NOMO-1 (cell line): ENCODE measurements around the gene SDR39U1.
"Not testable (repeated sequence)": the region's sequence is repeated elsewhere in the genome, so short reads cannot be mapped to it uniquely, and the experiment has no call there.

Source experiments
- DNase-seq, 2 experiments: peaks; one replicate each; lab custom pipeline; 2025; ENCODE audit not compliant: unreplicated experiment in 2 of 2; lab: John Stamatoyannopoulos, UW

The SDR39U1 gene, protein sequence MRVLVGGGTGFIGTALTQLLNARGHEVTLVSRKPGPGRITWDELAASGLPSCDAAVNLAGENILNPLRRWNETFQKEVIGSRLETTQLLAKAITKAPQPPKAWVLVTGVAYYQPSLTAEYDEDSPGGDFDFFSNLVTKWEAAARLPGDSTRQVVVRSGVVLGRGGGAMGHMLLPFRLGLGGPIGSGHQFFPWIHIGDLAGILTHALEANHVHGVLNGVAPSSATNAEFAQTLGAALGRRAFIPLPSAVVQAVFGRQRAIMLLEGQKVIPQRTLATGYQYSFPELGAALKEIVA

DNA sequence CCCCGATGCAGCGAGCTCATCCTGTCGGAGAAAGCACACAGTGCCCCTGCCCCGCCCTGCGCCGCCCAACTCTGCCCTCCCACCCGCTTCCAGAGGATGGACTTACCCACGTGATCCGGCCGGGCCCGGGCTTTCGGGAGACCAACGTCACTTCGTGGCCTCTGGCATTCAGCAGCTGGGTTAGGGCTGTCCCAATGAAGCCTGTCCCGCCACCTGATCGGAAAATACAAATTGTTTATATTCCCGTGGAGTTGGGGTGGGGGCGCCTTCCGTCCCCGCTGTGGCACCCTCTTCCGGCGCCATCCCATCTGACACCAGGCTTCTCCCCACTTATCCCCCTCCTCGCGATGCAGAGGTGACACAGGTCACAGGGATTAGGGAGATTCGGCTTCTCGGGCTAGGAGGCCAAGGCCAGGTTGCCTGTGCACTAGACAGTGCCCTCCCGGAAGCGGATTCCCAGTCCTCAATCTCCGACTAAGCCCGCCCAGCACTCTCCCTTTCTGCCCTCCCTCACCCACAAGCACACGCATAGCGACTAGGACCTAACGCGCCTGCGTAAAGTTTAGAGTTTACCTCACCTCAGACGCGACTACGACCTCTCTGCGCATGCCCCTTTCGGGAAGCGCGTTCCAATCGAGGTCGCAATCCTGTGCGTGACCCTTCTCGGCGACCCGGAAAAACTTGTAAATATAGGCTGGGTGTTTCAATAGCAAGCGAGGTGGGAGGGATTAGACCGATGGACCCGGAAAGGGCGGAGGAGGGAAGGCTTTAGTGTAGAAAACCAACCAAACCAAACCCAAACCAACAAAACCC, at the start of gene SDR39U1:
TSS of gene SDR39U1 (minus strand) at position 537 of the 813 bp plus-strand sequence. CDS start at position 530, 7 bp downstream.
- peak; percentile 99 for DNase-seq

DNA sequence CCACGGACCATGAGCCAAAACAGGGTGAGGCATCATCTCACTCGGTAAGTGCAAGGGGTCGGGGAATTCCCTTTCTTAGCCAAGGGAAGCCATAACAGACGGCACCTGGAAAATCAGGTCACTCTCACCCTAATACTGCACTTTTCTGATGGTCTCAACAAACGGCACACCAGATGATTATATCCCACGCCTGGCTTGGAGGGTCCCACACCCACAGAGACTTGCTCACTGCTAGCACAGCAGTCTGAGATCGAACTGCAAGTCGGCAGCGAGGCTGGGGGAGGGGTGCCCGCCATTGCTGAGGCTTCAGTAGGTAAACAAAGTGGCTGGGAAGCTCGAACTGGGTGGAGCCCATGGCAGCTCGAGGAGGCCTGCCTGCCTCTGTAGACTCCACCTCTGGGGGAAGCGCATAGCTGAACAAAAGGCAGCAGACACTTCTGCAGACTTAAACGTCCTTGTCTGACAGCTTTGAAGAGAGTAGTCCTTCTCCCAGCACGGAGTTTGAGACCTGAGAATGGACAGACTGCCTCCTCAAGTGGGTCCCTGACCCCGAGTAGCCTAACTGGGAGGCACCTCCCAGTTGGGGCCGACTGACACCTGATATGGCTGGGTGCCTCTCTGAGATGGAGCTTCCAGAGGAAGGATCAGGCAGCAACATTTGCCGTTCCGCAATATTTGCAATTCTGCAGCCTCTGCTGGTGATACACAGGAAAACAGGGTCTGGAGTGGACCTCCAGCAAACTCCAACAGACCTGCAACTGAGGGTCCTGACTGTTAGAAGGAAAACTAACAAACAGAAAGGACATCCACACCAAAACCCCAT, 49.2 kb upstream of the SDR39U1 start:
- not testable (repeated sequence) for DNase-seq

GRCh38 chr14:24483604-24484252, 41.2 kb upstream of the SDR39U1 start:
- DNase-seq, result peak; percentile 57 to 86

GRCh38 chr14:24482699-24483303, 40.2 kb upstream of the SDR39U1 start:
- DNase-seq, result peak; percentile 7 to 47

DNA sequence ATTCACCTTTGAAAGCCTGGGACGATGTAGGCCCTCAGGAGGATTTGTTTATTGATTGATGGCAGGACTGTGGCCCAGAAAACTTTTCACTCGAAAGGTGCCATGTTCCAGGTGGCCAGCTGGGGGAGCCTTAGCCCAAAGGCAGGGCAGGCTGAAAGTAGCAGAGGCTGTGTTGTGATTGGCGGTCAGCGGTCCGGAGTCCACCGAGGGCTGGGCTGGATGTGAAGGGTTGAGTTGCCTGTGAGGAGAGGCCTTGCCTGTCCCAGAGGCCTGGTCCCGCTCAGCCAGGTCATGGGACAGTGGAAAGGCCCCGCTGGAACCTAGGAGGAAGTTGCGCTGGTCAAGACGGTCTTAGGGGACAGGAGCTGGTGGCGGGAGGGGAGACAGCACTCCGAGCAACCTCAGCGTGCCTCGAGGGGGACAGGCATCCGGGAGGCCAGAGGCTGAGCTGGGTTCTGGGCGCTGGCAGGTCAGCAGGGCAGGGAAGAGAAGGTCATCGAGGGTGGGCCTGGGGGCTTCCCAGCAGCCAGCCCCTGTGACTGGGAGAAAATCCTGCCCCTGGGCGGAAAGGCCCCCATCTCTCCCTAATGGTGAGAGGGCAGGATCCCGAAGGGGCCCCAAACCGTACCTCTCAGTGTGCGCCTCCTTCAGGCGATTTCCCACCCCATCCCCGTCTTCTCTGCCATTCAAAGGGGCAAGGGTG, 39.2 kb upstream of the SDR39U1 start:
- peak; percentile 34 to 40 for DNase-seq

DNA sequence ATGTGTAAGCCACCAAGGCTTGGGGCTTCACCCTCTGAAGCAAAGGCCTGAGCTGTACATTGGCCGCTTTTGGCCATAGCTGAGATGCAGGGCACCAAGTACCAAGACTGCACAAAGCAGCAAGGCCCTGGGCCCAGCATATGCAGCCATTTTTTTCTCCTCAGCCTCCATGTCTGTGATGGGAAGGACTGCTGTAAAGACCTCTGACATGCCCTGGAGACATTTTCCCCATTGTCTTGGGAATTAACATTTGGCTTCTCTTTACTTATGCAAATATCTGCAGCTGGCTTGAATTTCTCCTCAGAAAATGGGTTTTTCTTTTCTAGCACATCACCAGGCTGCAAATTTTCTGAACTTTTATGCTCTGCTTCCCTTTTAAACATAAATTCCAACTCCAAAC, 37.4 kb upstream of the SDR39U1 start:
- not testable (repeated sequence) for DNase-seq

GRCh38 chr14:24475261-24475660, 32.7 kb upstream of the SDR39U1 start:
- DNase-seq, result no peak

GRCh38 chr14:24473211-24473610, 30.6 kb upstream of the SDR39U1 start:
- DNase-seq, result no peak

DNA sequence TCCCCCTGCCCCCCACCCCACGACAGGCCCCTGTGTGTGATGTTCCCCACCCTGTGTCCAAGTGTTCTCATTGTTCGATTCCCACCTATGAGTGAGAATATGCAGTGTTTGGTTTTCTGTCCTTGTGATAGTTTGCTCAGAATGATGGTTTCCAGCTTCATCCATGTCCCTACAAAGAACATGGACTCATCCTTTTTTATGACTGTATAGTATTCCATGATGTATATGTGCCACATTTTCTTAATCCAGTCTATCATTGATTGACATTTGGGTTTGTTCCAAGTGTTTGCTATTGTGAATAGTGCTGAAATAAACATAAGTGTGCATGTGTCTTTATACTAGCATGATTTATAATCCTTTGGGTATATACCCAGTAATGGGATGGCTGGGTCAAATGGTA, 27.9 kb upstream of the SDR39U1 start:
- not testable (repeated sequence) for DNase-seq

DNA sequence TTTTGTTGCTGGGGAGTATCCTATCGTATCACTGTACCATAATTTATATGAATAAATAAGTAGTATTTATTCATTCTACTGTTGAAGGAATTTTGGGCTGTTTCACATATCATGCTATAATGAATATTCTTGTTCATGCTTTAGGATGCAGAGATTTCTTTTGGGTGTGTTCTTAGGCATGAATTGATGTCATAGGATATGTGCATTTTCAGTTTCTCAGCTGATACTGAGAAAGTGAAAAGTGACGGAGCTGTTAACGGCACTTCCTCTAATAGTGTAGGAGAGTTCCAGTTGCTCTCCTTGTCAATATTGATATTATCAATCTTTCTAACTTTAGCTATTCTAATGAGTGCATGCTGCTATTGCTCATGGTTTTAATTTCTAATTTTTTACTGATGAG, 23.2 kb upstream of the SDR39U1 start:
- DNase-seq, result no peak

- no peak for DNase-seq
Observed at GRCh38 chr14:24465368-24465767, 22.8 kb upstream of the SDR39U1 start.

- no peak for DNase-seq
Observed at GRCh38 chr14:24463884-24464785, 21.6 kb upstream of the SDR39U1 start.

DNA sequence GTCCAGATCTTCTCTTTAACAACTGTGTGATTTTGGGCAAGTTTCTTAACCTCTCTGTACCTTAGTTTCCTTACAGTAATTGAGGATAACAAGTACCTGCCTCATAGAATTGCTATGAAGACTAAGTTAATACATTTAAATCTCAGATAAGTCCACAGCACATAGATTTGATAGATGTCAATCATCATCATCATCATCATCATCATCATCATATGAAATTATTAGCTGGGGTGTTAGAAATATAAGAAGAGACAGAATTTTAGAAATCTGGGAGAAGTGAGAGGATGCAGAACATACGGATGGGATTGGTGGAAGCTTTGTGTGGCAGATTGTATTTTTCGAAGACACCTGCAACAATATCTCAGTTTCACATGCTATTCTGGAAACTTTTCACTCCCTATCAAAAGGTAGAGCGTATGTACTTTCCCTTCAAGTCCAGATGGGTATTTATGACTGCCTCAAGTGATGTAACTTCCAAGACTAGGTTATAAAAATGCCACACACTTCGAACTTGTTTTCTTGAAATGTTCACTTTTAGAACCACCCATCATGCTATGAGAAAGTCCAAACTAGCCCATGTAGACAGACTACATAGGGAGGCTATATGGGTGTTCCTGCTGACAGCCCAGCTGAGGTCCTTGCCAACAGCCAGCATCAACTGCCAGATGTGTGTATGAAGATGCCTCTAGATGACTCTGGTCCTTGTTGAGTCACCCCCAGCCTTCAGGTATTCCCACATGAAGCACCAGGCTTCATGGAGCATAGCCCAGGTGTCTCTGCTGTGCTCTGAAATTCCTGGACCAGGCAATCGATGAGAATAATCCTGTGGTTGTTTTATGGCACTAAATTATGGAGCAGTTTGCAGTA, 20.7 kb upstream of the SDR39U1 start:
- no peak for DNase-seq

GRCh38 chr14:24461336-24461735, 18.8 kb upstream of the SDR39U1 start:
- no peak for DNase-seq

GRCh38 chr14:24459331-24459730, 16.8 kb upstream of the SDR39U1 start:
- no peak for DNase-seq

- no peak for DNase-seq
Observed at GRCh38 chr14:24458736-24459135, 16.2 kb upstream of the SDR39U1 start.

DNA sequence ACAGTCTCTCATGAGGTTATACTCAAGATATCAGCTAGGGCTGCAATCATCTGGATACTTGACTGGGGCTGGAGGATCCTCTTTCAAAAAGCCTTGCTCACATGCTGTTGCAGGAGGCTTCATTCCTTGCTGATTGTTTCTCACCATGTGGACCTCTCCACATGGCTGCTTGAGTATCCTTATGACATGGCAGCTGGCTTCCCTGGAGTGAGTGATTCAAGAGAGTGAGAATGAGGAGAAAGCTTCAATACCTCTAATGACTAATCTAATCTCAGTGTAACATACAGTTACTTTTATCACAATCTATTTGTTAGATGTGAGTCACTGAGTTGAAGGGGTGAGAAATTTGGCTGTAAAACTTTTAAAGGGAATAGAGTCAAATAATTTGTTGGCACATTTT, 14.4 kb upstream of the SDR39U1 start:
- no peak for DNase-seq

GRCh38 chr14:24450828-24451227, 8.3 kb upstream of the SDR39U1 start:
- DNase-seq, result not testable (repeated sequence)
